Stimulated activated CD8-positive, alpha-beta memory T cell treated with anti-CD3 and anti-CD28 coated beads, Interleukin-15, amount 100 ng/mL, for 1 hour (primary cell): Measurements from ENCODE around the gene RHOXF2B.
"Not testable (repeated sequence)": the region's sequence is repeated elsewhere in the genome, so short reads cannot be mapped to it uniquely, and the experiment has no call there.

ENCODE experiments used
- DNase-seq: peaks from one replicate; pipeline ENCODE4 v3.0.0-alpha.2; 2020; ENCODE audit warnings: low read depth

The RHOXF2B gene

DNA sequence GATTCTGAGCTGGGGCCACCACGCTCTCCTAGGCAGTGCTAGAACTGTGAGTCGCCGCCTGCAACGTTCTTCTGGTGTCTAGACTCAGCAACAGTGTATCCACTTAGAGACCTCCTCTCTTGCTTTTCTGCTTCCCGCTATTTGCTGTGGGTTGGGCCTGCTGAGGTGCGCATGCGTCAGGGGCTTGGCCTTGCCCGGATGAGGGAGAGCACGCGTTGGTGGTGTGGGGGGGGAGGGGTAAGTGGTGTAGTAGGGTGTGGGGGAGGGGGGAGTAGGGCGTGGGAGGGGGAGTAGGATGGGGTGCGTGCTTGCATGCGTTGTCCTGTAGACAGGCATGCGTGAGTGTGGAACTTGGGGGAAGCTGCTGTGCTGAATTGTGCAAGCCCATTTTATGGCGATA, at the start of gene RHOXF2B:
Gene RHOXF2B (minus strand): TSS at position 101 of the 400 bp plus-strand sequence. CDS start 138 bp downstream, outside the sequence.
- DNase-seq, result not testable (repeated sequence)

DNA sequence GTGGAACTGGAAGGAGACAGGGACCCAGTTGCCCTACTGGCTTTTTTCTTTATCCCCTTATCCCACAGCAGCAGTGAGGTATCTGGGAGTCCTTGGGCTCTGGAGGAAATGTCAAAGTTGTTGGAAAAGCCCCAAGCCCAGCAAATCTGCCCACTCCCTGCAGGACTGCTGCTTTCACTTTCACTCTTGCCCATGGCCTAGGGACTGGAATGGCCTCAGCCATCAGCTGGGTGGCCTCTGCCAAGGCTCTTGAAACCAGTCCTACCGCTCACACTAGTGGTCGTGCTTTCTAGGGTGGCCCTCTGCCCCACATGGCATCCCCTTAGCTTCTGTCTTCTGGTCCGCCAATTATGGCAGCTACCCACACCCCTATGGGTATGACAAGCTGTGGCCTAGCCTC, 48.0 kb upstream of the RHOXF2B start:
- DNase-seq, result no peak

DNA sequence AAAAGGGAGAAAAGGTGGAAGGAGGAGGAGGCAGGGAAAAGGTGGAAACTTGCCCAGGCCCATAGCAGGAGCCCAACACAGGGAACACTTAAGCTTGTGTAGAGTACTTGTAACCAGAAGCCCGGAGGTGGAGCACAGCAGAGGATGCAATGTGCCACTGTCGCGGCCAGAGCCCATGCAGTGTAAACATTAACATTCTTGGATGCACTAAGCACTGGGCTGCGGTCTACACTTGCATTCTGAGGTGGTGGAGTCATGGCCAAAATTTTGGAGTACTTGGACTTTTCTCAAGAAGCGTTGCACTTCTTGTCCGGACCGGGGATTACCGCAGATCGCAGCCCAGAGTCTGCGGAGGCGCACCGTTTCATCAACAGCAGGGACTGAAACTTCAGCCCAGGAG, 42.7 kb upstream of the RHOXF2B start:
- no peak for DNase-seq

DNA sequence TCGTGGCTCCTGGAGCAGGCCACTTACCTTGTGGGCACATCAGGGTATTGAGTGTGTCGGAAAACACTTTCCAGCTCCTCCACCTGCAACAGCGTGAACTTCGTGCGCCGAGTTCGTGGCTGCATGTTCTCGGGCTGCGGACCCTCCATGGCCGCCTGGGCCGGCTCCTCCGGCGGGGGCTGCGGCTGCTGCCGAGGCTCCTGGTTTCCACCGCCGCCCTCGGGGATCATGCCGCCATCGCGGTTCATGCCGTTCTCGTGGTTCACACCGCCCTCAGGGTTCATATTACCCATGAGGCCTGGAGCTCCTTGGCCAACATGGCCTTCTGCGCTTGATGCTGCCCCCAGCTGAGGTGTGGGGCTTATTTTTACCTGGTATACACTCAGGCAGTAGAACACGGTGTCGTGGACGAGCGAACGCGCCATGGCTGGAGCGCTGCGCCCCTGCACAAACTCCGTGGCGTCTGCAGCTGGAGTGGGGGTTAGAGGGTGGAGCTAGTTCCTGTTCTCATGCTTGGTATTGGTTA, 38.0 kb upstream of the RHOXF2B start, which contains the start of gene RHOXF1:
Gene RHOXF1 (minus strand): TSS at position 476 of the 526 bp plus-strand sequence. CDS start 51 bp downstream, at position 425.
- no peak for DNase-seq

DNA sequence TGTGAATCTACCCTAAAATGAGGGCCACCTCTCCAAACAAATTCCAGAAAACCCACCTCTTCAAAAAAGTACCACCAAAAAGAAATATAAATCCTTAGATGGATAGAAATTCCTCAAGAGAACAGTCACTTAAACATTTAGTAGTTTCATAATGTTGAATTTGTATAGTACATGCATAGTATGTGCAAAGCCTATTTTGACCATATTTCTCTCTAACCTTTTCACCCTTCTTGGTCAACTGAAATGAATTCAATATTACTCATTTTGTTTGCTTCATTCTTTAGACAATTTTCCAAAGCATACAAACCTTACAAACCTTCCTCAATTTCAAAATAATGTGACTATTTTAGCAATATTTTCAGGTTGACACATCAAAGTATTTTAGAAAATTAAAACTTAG, 34.1 kb upstream of the RHOXF2B start:
- no peak for DNase-seq

DNA sequence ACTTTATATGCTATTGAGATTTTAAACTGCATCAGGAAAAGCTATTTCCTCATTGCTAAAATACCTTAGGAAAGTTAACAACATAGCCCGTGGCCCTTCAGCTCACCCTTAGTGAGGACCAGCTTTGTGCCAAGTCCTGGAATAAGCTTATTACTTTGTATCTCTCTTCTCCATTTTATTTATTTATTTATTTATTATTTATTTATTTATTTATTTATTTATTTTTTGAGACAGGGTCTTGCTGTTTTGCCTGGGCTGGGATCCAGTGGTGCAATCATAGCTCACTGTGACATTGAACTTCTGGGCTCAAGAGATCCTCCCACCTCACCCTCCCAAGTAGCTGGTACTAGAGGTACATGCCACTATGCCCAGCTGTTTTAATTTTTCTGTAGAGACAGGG, 31.9 kb upstream of the RHOXF2B start:
- no peak for DNase-seq

DNA sequence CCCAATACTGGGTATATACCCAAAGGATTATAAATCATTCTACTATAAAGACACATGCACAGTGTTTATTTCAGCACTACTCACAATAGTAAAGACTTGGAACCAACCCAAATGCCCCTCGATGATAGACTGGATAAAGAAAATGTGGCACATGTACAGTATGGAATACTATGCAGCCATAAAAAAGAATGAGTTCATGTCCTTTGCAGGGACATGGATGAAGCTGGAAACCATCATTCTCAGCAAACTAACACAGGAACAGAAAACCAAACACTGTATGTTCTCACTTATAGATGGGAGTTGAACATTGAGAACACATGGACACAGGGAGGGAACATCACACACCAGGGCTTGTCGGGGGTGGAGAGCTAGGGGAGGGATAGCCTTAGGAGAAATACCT, 27.2 kb upstream of the RHOXF2B start:
- not testable (repeated sequence) for DNase-seq

DNA sequence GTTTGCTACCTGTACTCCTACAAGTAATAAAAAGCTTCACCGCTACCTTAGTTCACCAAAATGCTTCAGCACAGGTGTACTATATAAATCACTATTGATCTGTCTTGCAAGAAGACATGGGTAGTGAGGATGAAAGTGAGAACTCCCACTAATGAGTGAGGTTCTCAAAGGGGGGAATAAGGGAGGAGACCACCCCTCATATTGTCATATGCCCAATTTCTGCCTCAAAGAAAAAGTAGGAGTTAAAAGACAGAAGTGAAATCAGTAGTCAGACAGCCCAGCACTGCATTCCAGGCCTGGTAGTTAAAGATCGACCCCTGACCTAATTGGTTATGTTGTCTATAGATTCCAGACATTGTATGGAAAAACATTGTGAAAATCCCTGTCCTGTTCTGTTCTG, 23.6 kb upstream of the RHOXF2B start:
- DNase-seq, result not testable (repeated sequence)

DNA sequence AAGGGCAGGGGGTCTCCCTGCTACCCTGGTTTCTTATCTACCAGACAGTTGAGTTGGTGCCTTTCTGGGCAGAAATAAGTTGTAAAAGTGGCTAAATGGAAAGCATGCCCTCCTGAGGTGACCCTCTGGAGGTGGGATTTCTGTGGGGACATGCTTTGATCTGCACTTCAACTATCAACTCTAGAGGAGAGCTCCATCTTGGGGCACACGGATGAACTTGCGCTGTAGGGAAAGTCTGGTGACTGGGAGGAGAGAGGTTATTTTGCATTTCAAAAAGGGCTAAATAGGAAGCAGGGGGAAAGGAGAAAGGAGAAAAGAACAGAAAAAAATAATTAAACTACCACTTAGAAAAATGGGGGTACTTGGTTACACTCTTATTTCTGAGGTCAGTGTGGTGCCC, 12.7 kb upstream of the RHOXF2B start:
- DNase-seq, result no peak

DNA sequence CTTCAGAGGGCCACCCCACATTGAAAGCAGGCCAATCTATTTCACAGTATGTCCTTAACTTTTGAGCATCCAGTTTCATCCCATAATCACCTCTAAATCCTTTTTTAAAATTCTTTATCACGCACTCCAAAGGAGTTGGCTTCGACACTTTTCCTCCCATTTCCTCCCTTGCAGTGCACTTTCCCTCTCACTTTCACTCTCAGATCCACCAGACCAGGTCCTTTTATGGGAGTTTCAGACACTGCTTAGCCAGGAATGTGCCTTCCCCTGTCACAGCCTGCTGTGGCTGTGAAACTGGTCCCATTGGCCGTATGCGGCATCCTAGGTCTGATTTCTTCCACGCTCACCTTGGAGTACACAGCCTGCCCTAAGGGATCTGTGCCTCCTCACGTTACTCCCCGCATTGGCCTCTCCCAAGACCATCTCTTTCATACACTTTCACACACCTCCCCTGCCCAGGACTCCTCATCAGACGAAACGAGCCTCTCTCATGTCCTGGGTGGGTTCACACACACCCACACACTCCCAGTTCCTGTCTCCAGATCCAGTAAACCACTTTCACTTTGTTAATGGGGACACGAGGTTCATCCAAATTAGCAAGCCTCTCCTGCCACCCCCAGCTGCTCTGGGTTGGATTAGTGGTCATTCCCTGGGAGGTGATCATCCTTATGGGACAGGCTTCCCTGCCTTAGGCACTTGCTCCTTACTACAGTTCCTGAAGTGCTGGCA, 10.0 kb upstream of the RHOXF2B start:
- no peak for DNase-seq

DNA sequence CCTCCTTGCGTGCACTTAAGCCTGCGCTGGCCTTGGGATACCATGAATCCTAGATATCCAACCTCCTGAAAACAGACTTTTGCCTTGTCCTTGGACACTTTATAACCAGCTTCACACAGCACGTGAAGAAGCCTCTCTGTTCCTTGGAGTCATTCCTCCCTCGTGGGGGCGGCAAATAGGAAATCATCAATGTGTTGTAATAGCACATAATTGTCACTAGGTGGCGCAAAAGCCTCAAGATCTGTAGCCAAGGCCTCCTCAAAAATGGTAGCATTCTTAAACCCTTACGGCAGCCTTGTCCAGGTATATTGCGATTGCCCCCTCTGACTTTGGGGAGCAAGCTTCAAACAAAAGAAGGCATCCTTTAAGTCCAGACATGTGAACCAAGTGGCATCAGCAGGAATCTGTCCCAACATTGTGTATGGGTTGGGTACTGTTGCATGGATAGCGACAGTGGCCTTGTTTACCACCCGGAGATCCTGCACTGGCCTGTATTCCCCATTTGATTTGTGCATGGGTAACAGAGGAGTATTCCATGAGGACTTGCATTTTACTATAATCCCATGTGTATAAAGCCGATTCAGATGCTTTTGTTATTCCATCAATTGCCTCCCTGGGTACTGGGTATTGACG, 8.2 kb upstream of the RHOXF2B start:
- not testable (repeated sequence) for DNase-seq

DNA sequence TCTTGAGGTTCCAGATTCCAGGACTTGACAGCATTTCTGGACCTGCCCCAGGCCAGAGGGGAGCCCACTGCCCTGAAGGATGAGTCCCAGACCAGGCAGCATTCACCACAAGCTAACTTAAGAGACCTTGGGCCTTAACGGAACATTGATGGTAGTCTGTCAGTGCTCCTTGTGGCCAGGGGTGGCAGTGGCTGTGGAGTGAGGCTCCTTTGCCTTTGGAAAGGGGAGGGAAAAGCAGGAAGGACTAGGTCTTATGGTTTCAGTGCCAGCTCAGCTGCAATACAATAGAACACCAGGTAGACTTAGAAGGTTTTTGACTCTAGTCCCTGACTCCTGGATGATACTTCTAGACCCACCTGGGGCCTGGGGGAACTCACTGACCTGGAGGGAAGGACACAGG, 11.3 kb downstream of the RHOXF2B start:
- DNase-seq, result not testable (repeated sequence)

DNA sequence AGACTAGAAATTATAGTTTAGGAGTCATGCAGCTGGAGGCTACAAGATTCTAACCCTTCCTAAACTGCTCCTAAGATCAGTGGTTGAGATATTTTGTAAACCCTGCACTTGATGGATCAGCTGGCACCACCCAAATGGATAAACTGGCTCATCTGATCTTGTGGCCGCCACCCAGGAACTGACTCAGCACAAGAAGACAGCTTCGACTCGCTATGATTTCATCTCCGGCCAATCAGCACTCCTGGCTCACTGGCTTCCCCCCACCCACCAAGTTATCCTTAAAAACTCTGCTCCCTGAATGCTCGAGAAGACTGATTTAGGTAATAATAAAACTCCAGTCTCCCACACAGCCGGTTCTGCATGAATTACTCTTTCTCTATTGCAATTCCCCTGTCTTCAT, 34.8 kb downstream of the RHOXF2B start:
- DNase-seq, result not testable (repeated sequence)

DNA sequence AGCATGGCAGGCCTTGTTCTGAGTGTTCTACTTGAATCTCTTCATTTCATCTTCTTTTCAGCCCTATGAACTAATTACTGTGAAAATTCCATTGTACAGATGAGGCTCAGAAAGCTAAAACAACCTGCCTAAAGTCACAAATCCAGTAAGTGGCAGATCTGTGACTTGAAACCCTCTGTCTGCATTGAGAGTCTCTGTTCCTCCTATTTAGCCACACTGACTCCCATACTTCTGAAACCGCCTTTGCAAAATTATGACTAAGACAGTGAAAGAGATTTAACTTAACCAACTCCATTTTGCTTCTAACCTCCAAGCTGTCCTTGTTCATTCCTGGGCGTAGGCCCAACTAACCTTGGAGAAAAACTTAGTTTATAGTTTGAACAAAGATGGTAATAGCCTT, 35.2 kb downstream of the RHOXF2B start:
- not testable (repeated sequence) for DNase-seq

DNA sequence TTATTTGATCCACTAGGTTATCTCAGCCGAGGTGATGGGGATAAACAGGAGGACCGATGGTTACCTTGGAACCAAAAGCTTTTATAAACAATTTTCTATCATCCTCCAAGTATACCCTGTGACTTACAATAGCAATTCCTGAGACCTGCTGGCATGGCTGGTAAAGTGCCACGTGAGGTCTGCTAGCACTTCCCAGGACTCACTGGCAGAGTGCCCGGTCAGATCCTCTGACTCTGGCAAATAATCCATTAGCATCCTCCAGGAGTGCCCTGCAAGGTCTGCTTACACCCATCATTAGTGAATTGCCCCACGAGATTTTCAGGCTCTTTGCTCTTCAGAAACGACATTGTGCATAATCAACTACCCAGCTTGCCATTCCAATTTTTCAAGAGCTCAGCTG, 37.3 kb downstream of the RHOXF2B start:
- not testable (repeated sequence) for DNase-seq

DNA sequence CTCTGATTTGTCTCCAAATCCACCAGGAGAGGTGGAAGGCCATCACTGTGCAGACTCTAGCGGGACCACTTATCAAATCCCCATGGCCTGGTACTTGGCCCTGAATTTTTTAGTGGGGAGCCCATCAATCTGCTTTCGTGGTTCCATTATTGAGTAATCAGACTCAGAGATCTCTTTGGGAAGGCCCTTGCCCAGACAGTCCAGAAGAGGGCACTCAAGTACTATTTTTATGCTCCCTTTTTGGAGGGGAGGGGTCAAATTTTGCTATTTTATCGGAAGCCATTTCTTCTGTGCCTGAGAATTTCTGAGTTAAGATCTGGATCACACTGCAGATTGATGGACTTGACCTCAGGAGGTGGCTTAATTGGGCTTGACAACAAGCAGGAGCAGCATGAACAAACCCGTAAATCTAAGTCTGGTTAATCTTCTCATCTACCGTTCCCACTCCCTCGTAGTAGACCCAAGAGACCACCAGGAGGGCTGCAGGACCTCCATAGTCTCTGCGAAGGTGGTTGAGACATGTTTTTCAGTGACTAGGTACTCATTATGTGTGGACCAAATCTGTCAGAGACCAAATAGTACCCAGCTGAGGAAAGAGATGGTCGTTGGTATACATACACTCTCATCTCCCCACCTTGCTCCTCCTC, 38.3 kb downstream of the RHOXF2B start:
- not testable (repeated sequence) for DNase-seq

DNA sequence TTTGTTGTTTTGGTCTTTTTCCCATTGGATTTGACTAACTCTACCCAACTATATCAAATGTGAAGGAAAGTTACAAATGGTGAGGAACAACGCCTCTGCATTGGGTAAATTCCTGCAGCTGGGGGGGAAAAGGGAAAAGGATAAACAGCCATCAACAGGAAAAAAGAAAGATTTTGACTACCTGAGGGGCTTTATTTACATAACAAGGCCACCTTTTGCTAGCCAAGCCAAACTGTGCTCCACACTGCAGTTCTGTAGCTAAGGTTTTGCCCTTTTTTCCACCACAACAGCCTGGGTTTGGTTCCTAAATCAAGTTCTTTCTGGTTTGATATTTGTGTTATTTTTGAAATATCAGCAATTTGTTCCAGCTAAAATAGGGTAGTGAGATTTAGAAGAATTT, 40.8 kb downstream of the RHOXF2B start:
- no peak for DNase-seq

DNA sequence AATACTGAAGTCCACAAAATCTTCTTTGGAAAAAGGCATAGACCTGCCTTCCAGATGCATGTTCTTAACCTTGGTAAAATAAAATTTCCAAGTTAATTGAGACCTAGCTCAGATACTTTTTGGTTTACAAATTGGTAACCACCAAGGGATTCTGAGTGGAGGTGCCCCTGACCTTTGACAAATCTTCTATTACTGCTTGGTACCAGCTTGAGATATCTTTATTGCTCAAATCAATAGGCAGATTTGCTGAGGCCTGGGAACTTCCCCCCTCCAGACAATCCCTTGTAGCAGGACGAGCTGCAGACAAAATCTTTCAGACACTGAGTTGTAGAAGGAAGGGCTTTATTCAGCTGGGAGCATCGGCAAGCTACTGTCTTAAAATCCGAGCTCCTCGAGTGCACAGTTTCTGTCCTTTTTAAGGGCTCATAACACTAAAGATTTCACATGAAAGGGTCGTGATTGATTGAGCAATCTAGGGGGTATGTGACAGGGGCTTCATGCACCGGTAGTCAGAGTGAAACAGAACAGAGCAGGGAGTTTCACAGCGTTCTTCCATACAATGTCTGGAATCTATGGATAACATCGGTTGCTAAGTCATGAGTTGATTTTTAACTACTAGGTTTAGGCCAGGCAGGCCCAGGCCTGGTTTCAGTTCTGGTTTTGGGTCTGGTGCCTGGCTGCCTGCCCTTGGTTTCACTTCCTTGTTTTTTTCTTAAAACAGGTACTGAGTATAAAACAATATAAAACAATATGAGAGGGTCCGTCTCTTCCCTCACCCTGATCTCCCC, 41.8 kb downstream of the RHOXF2B start:
- not testable (repeated sequence) for DNase-seq

DNA sequence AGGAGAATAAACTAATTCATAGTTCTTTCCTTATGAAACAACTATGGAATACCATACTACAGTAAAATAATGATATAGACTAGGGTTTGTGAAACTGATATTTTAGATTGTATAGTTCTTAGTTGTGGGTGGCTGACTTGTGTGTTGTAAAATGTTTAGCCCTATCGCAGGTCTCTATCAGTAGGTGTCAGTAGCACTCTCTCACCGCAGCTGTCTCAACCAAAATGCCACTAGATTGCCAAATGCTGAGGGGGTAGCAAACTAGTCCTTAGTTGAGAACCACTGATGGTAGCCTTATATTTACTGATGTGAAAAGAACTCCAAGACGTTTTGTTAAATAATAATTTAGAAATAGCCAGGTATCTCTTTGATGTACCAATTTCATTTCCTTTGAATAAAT, 48.1 kb downstream of the RHOXF2B start:
- no peak for DNase-seq

DNA sequence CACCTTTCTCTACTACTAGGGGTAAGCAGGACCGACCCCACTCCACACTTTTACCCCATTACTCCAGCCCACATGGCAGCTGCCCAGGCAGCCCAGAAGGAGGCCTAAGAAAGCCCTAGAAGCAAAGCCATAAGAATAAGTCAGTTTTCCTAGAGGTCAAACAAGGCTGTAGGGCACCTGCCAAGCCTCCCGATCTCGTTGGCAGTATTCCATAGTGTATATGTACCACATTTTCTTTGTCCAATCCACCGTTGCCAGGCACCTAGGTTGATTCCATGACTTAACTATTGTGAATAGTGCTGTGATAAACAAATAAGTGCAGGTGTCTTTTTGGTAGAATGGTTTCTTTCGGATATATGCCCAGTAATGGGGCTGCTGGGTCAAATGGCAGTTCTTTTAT, 54.2 kb downstream of the RHOXF2B start:
- no peak for DNase-seq

DNA sequence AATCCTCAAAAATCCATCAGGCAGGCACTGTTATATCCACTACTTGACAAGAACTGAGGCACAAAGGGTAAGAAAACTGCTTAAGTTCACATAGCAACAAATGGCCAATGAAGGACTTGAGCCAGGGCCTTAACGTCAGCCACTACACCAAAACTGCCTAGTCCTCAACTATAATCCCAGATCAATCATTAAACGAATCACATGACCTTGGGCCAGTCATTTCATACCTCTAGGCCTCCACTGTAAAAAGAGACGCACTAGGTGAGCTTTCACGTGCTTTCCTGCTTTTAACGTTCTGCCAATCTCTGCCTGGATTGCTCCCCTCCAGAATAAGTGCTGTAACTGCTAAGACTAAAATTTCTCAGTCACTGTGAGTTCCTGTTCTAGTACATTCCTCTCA, 54.7 kb downstream of the RHOXF2B start:
- no peak for DNase-seq
